PC-9 (cell line): ENCODE data around the gene KIAA1671. TPM values are rescaled to one million over a fixed set of nuclear protein-coding genes. Genes with fewer than 3 reads are reported as not detected.

ENCODE experiments used
- BruUV-seq: library from RNA; stranded (reverse); fragments of 400-500 nt; replicated peaks from 2 replicates; lab custom pipeline; 2021; lab: Mats Ljungman, UMichigan
- CTCF ChIA-PET: fragments of 300-600 bp; sonication (Branson Sonifier 250); formaldehyde crosslinking; loops from one replicate; lab custom pipeline; 2022; ENCODE audit warnings: antibody characterized with exemption; lab: Charles Lee
- POLR2A ChIA-PET: fragments of 300-600 bp; sonication (Branson Sonifier 250); formaldehyde crosslinking; loops from one replicate; lab custom pipeline; 2022; ENCODE audit warnings: antibody characterized with exemption; ENCODE audit not compliant: unreplicated experiment; lab: Charles Lee
- DNase-seq, 2 experiments: peaks; one replicate each; pipeline versions ENCODE4 v3.0.0 to v3.0.0-alpha.2; 2015 to 2022; ENCODE audit warnings: mixed read lengths in 1 of 2
- H2AFZ ChIP-seq: fragments of 200-600 bp; sonication (generic); 2 replicates; pipeline ENCODE4 v1.8.1; 2017; ENCODE audit warnings: antibody characterized with exemption
- H3F3A ChIP-seq: fragments of 200-600 bp; sonication (generic); 2 replicates; pipeline ENCODE4 v1.8.1; 2017; ENCODE audit warnings: antibody characterized with exemption, mild to moderate bottlenecking, low read depth; ENCODE audit not compliant: insufficient read depth
- H3K27ac ChIP-seq: fragments of 200-600 bp; sonication (generic); 2 replicates; pipeline ENCODE4 v1.6.1; 2016; ENCODE audit warnings: mixed run types
- H3K27me3 ChIP-seq: fragments of 200-600 bp; sonication (generic); 2 replicates; pipeline ENCODE4 v1.6.1; 2016; ENCODE audit warnings: low read depth, mixed run types; ENCODE audit not compliant: insufficient read depth
- H3K36me3 ChIP-seq: fragments of 200-600 bp; sonication (generic); 2 replicates; pipeline ENCODE4 v1.6.1; 2016; ENCODE audit warnings: low read depth, mixed run types
- H3K4me1 ChIP-seq: fragments of 200-600 bp; sonication (generic); replicated peaks from 2 replicates; pipeline ENCODE4 v1.6.1; 2016; ENCODE audit warnings: mixed run types; ENCODE audit not compliant: insufficient read depth
- H3K4me2 ChIP-seq: fragments of 200-600 bp; sonication (generic); 2 replicates; pipeline ENCODE4 v1.6.1; 2017; ENCODE audit warnings: mixed run types
- H3K4me3 ChIP-seq: fragments of 200-600 bp; sonication (generic); 2 replicates; pipeline ENCODE4 v1.6.1; 2016; ENCODE audit warnings: mixed run types
- H3K79me2 ChIP-seq: fragments of 200-600 bp; sonication (generic); 2 replicates; pipeline ENCODE4 v1.6.1; 2017; ENCODE audit warnings: low read depth, mixed run types
- H3K9me2 ChIP-seq: fragments of 200-600 bp; sonication (generic); 2 replicates; pipeline ENCODE4 v1.8.1; 2017; ENCODE audit warnings: mild to moderate bottlenecking; ENCODE audit not compliant: insufficient read depth
- H3K9me3 ChIP-seq: fragments of 200-600 bp; sonication (generic); 2 replicates; pipeline ENCODE4 v1.8.1; 2016; ENCODE audit warnings: low read depth; ENCODE audit not compliant: insufficient read depth
- H4K20me1 ChIP-seq: fragments of 200-600 bp; sonication (generic); 2 replicates; pipeline ENCODE4 v1.8.1; 2017; ENCODE audit not compliant: insufficient read depth
- CTCF ChIP-seq: fragments of 200-600 bp; sonication (generic); conservative IDR thresholded peaks from 2 replicates; pipeline ENCODE4 v1.6.1; 2017; ENCODE audit warnings: mixed run types, antibody characterized with exemption, mild to moderate bottlenecking, moderate library complexity
- EZH2 ChIP-seq: fragments of 200-600 bp; sonication (generic); IDR thresholded peaks from 2 replicates; pipeline ENCODE4 v1.8.0; 2017; ENCODE audit warnings: antibody characterized with exemption, low read depth
- intact Hi-C: fragments of 100-400 bp; cut with micrococcal nuclease; formaldehyde crosslinking; loops from one replicate; pipeline ENCODE4 v1.10.0; 2022; ENCODE audit not compliant: unreplicated experiment
- total RNA-seq: library from RNA; stranded (reverse); gene quantifications from 2 replicates; pipeline ENCODE4 v1.2.3, GENCODE V29; 2021

The KIAA1671 gene
- total RNA-seq, 1 experiment from 2014 or later: 44.3 TPM

GRCh38 chr22:25212337-25212736, 259.8 kb downstream of the KIAA1671 start:
- H4K20me1 ChIP-seq: no peaks in the 10 kb centered on the region
- no peaks in the 10 kb centered on the region for H3K36me3 ChIP-seq
- H3K9me2 ChIP-seq: no peaks in the 10 kb centered on the region
- ChIA-PET POLR2A (no interaction called here), CTCF (no interaction called here)
- H3K79me2 ChIP-seq: no peaks in the 10 kb centered on the region
- no peaks in the 10 kb centered on the region for H3F3A ChIP-seq
- no peak overlapping the region for H3K4me3 ChIP-seq
- intact Hi-C loops: no loop called here
- H3K4me2 ChIP-seq: no peak overlapping the region
- TF ChIP-seq CTCF: no peak
- no peak for TF ChIP-seq EZH2
- no peaks in the 10 kb centered on the region for H3K27me3 ChIP-seq
- H3K27ac ChIP-seq: no peak overlapping the region
- no peaks in the 10 kb centered on the region for H3K4me1 ChIP-seq
- DNase-seq: no peak
- no peak overlapping the region for H2AFZ ChIP-seq
- H3K9me3 ChIP-seq: no peaks in the 10 kb centered on the region
- no TSS peak for BruUV-seq

GRCh38 chr22:25213221-25213620, 260.7 kb downstream of the KIAA1671 start:
- Histone ChIP-seq H4K20me1 (no peaks in the 10 kb centered on the region), H3K79me2 (no peaks in the 10 kb centered on the region), H2AFZ (no peak overlapping the region), H3F3A (no peaks in the 10 kb centered on the region), H3K36me3 (no peaks in the 10 kb centered on the region), H3K4me1 (no peaks in the 10 kb centered on the region), H3K9me3 (no peaks in the 10 kb centered on the region), H3K4me2 (no peak overlapping the region), H3K27me3 (no peaks in the 10 kb centered on the region), H3K27ac (no peak overlapping the region), H3K9me2 (no peaks in the 10 kb centered on the region), H3K4me3 (no peak overlapping the region)
- TF ChIP-seq CTCF (no peak), EZH2 (no peak)
- BruUV-seq: no TSS peak
- ChIA-PET CTCF (no interaction called here), POLR2A (no interaction called here)
- no peak for DNase-seq
- intact Hi-C loops: no loop called here

- no peaks in the 10 kb centered on the region for H4K20me1 ChIP-seq
- BruUV-seq: no TSS peak
- H3K27ac ChIP-seq: no peak overlapping the region
- H2AFZ ChIP-seq: no peak overlapping the region
- no peaks in the 10 kb centered on the region for H3K9me2 ChIP-seq
- no peak overlapping the region for H3K4me2 ChIP-seq
- H3K4me1 ChIP-seq: no peaks in the 10 kb centered on the region
- no peaks in the 10 kb centered on the region for H3K9me3 ChIP-seq
- no peaks in the 10 kb centered on the region for H3K36me3 ChIP-seq
- no peaks in the 10 kb centered on the region for H3F3A ChIP-seq
- DNase-seq: no peak
- ChIA-PET CTCF (no interaction called here), POLR2A (no interaction called here)
- intact Hi-C loops: no loop called here
- TF ChIP-seq EZH2 (no peak), CTCF (no peak)
- no peaks in the 10 kb centered on the region for H3K79me2 ChIP-seq
- H3K27me3 ChIP-seq: 0 out of 2 replicates have a peak, but pooled peaks cover 4% of the 10 kb centered on the region
- H3K4me3 ChIP-seq: no peak overlapping the region
Measured at GRCh38 chr22:25216230-25216629, 263.7 kb downstream of the KIAA1671 start.
